ENCODE data around the gene USP48. TPM values are rescaled to one million over a fixed set of nuclear protein-coding genes. Genes with fewer than 3 reads are reported as not detected.

USP48 gene
- total and polyA plus RNA-seq, 12 donors = 13.8 to 45.0 (median 36.1) TPM

DNA sequence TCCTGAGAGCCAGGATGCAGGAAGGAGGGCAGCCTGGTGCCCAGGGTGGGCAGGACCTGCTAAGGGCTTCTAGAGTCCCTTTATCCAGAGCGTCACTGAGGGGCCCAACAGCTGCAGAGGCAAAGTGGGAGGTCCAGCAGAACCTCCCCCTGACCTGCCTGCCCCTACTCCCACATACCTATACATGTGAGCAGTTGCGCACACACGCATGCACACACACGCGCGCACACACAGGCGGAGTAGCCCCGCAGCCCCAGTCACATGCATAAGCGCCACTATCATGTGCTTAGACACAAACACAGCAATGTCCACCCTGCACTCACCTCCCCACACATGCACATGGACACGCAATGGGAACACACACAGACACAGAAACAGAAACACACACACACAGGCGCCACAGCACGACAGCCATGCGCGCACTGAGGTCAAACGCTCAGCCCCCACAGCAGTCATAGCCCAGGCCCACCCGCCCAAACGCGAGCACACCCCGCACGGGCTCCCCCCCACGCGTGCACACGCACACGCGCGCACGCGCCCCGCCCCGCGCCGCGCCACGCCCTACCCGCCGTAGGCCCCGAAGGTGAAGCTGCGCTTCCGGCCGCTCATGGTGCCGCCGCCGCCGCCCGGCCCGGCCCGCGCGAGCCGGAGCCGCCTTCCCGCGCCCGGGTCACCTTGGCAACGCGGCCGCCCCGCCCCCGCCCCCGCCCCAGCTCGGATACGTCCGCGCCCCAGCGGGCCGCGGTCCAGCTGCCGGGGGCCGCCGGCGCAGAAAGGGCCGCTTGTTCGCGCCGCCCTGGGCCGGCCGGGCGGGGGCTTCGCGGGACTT lies 131.5 kb downstream of the USP48 start:
- TF ChIP-seq, protein P1, sequence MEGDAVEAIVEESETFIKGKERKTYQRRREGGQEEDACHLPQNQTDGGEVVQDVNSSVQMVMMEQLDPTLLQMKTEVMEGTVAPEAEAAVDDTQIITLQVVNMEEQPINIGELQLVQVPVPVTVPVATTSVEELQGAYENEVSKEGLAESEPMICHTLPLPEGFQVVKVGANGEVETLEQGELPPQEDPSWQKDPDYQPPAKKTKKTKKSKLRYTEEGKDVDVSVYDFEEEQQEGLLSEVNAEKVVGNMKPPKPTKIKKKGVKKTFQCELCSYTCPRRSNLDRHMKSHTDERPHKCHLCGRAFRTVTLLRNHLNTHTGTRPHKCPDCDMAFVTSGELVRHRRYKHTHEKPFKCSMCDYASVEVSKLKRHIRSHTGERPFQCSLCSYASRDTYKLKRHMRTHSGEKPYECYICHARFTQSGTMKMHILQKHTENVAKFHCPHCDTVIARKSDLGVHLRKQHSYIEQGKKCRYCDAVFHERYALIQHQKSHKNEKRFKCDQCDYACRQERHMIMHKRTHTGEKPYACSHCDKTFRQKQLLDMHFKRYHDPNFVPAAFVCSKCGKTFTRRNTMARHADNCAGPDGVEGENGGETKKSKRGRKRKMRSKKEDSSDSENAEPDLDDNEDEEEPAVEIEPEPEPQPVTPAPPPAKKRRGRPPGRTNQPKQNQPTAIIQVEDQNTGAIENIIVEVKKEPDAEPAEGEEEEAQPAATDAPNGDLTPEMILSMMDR (IDR thresholded peaks at IDR 0.05) = no peak
- H3K27me3 ChIP-seq = peaks cover 0 to 50% (median 10%) of the 10 kb centered on the region in 7 donors
- H3K4me1 ChIP-seq = peaks cover 6 to 8% (median 7%) of the 10 kb centered on the region in 9 donors
- intact Hi-C loops (cut with DNase I) = loop anchor here in 7 of 10 donors (5.0 to 10.0 kb wide), 7 partner anchors 77 to 417 kb away; partner anchors contain the start of gene ALPL (in 1 of the 7)
- H3K4me3 ChIP-seq = peak overlapping the region in 9 of 10 donors; percentile 24 to 59 (median 50)
- DNase-seq (no peak), ATAC-seq (peak in 6 of 8 donors; percentile 21 to 58 (median 44))
- no peaks in the 10 kb centered on the region for H3K9me3 ChIP-seq
- WGBS, 2 donors = 6 to 8% methylated on average over 52 to 80 of the region's 80 CpGs
- H3K27ac ChIP-seq = no peak overlapping the region
- H3K36me3 ChIP-seq = no peaks in the 10 kb centered on the region

DNA sequence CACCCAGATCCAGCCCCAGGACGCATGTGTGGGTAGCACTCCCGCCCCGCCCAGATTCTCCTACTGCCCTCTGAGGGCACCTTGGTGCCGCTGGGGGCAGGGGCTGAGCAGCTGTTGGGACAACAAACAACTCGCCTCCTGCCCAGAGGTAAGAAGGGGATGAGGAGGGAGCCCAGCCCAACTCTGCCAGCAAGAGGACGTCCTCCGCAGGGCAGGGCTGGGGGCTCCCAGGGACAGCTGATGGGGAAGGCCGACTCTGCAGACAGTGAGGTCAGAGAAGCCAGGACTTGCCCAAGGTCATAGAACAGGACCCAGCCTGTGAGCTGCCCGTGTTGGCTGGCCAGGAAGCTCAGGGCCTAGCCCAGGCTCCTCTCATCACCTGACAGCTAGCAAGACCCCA lies 132.5 kb downstream of the USP48 start:
- DNase-seq = no peak
- Histone ChIP-seq H3K27me3 (peaks cover 0 to 50% (median 14%) of the 10 kb centered on the region in 7 donors), H3K4me1 (peaks cover 6 to 8% (median 7%) of the 10 kb centered on the region in 9 donors), H3K36me3 (no peaks in the 10 kb centered on the region), H3K9me3 (no peaks in the 10 kb centered on the region), H3K27ac (no peak overlapping the region), H3K4me3 (no peak overlapping the region)
- TF ChIP-seq, protein P1 (IDR thresholded peaks at IDR 0.05) = no peak
- 77 to 83% methylated on average over 9 of the region's 9 CpGs for WGBS, 2 donors
- intact Hi-C loops (cut with DNase I) = loop anchor here in 7 of 10 donors (5.0 to 10.0 kb wide), 7 partner anchors 76 to 416 kb away; partner anchors contain the start of gene ALPL (in 1 of the 7)
- no peak for ATAC-seq

DNA sequence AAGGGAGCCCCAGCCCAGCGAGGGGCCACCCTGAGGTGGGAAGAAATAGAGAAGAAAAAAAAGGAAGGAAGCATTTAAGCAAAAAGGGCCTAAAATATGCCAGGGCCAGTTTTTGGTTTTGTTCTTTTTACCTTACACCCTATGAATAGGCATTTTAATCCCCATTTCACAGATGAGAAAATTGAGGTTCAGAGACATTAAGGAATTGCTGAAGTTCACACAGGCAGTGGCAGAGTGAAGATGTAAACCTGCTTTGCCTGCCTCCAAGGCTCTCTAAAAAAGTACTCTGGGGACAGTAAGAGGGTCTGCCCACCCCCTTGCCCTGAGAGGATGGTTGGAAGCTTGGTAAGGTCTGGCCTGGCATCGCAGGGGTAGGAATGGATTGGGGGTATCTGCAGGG lies 133.6 kb downstream of the USP48 start:
- no peaks in the 10 kb centered on the region for H3K9me3 ChIP-seq
- no peak for DNase-seq
- H3K27me3 ChIP-seq = peaks cover 0 to 50% (median 14%) of the 10 kb centered on the region in 7 donors
- H3K27ac ChIP-seq = no peak overlapping the region
- no peaks in the 10 kb centered on the region for H3K36me3 ChIP-seq
- intact Hi-C loops (cut with DNase I) = loop anchor here in 1 of 10 donors (10.0 kb wide), 1 partner anchor 135 kb away; no protein-coding TSS in a partner anchor
- H3K4me3 ChIP-seq = no peak overlapping the region
- peaks cover 6 to 8% (median 7%) of the 10 kb centered on the region in 9 donors for H3K4me1 ChIP-seq
- WGBS, 2 donors = 65 to 69% methylated on average over 2 of the region's 2 CpGs
- TF ChIP-seq, protein P1 (IDR thresholded peaks at IDR 0.05) = no peak
- ATAC-seq = no peak

DNA sequence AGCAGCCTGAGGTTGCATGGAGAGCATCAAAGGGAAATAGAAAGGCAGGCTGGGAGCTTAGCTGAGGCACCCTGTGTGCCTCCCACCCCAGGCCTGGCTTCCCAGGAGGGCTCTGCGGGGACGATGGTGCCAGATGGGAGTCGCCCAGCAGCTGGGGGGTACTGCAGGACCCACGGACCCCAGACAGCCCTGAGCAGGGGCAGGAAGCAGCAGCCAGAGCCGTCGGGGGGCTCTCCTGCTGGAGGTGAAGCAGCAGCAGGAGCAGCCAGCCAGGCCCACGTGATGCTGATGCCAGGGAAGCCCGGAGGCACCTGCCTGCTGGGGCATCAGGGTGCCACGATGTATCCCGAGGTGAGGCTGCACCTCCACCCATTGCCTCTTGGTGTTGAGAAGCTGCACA lies 134.2 kb downstream of the USP48 start:
- Histone ChIP-seq H3K27me3 (peaks cover 0 to 50% (median 14%) of the 10 kb centered on the region in 7 donors), H3K9me3 (no peaks in the 10 kb centered on the region), H3K36me3 (no peaks in the 10 kb centered on the region), H3K27ac (no peak overlapping the region), H3K4me1 (peaks cover 6 to 8% (median 7%) of the 10 kb centered on the region in 9 donors), H3K4me3 (no peak overlapping the region)
- ATAC-seq (no peak), DNase-seq (no peak)
- WGBS, 2 donors = 72 to 78% methylated on average over 10 of the region's 10 CpGs
- intact Hi-C loops (cut with DNase I) = loop anchor here in 1 of 10 donors (10.0 kb wide), 1 partner anchor 134 kb away; no protein-coding TSS in a partner anchor
- TF ChIP-seq, protein P1 (IDR thresholded peaks at IDR 0.05) = no peak

All from heart right ventricle (tissue), 16 donors.